Neural progenitor cell (in vitro differentiated cells): ENCODE measurements around the gene WNT9A.

Source experiments
- CTCF ChIP-seq: fragments of 200-600 bp; sonication (generic); IDR thresholded peaks from 2 replicates; pipeline ENCODE4 v1.5.1; 2017; ENCODE audit warnings: antibody characterized with exemption, mild to moderate bottlenecking
- EZH2 ChIP-seq: fragments of 200-600 bp; sonication (generic); IDR thresholded peaks from 2 replicates; pipeline ENCODE4 v1.6.1; 2017; ENCODE audit warnings: antibody characterized with exemption, mild to moderate bottlenecking, moderate library complexity

- TF ChIP-seq CTCF (no peak), EZH2 (no peak)
Observed at GRCh38 chr1:227883073-227883520, 64.6 kb downstream of the WNT9A start.
